GM19025 (cell line): ENCODE measurements around the gene KLHL29.
"Not testable (repeated sequence)": the region's sequence is repeated elsewhere in the genome, so short reads cannot be mapped to it uniquely, and the experiment has no call there.

Source experiments
- ATAC-seq: cut with Tn5 transposase; IDR thresholded peaks from one replicate; pipeline ENCODE4 v1.9.1; 2021; ENCODE audit warnings: mild to moderate bottlenecking, low read depth, moderate library complexity; ENCODE audit not compliant: unreplicated experiment

The KLHL29 gene

GRCh38 chr2:23718931-23719700 is 334.1 kb downstream of the KLHL29 start:
- no peak for ATAC-seq

GRCh38 chr2:23719716-23720115 is 334.7 kb downstream of the KLHL29 start:
- ATAC-seq: no peak

- no peak for ATAC-seq
Observed at GRCh38 chr2:23720705-23721453, 335.9 kb downstream of the KLHL29 start.

- no peak for ATAC-seq
Observed at GRCh38 chr2:23721454-23721826, 336.5 kb downstream of the KLHL29 start.

- no peak for ATAC-seq
Observed at GRCh38 chr2:23722255-23722654, 337.3 kb downstream of the KLHL29 start.

- ATAC-seq: not testable (repeated sequence)
Observed at GRCh38 chr2:23723029-23723428, 338.1 kb downstream of the KLHL29 start.

GRCh38 chr2:23734416-23734815 is 349.4 kb downstream of the KLHL29 start:
- ATAC-seq: no peak

- ATAC-seq: not testable (repeated sequence)
Observed at GRCh38 chr2:23736783-23737182, 351.8 kb downstream of the KLHL29 start.

GRCh38 chr2:23745068-23745725 is 360.2 kb downstream of the KLHL29 start:
- ATAC-seq: no peak

- ATAC-seq: peak; percentile 68
Observed at GRCh38 chr2:23745726-23746105, 360.7 kb downstream of the KLHL29 start.

- peak; percentile 34 for ATAC-seq
Observed at GRCh38 chr2:23746141-23746863, 361.3 kb downstream of the KLHL29 start.

- no peak for ATAC-seq
Observed at GRCh38 chr2:23751747-23752265, 366.8 kb downstream of the KLHL29 start.

- ATAC-seq: no peak
Observed at GRCh38 chr2:23753291-23754010, 368.5 kb downstream of the KLHL29 start.

- ATAC-seq: no peak
Observed at GRCh38 chr2:23754970-23755369, 370.0 kb downstream of the KLHL29 start.

- no peak for ATAC-seq
Observed at GRCh38 chr2:23756593-23757292, 371.8 kb downstream of the KLHL29 start.

GRCh38 chr2:23757686-23758433 is 372.9 kb downstream of the KLHL29 start:
- no peak for ATAC-seq
